GM12878 (cell line): ENCODE data around the gene UBE2Z. TPM values are rescaled to one million over a fixed set of nuclear protein-coding genes. Genes with fewer than 3 reads are reported as not detected.

Source experiments
- ATAC-seq: fragments of 200-7000 bp; cut with Tn5 transposase; 3 replicates; pipeline ENCODE4 v1.9.1; 2020; ENCODE audit warnings: mild to moderate bottlenecking, moderate library complexity
- BruUV-seq: library from RNA; stranded (reverse); fragments of 400-500 nt; replicated peaks from 2 replicates; lab custom pipeline; 2021; lab: Mats Ljungman, UMichigan
- CTCF ChIA-PET: fragments of 300-600 bp; sonication (Branson Sonifier 250); formaldehyde crosslinking; extraction: SDS; loops from one replicate; lab custom pipeline; 2021; ENCODE audit warnings: inconsistent platforms; lab: Yijun Ruan, JAX
- POLR2A ChIA-PET: fragments of 350-600 bp; formaldehyde crosslinking; extraction: SDS; loops from one replicate; lab custom pipeline; 2021; ENCODE audit warnings: inconsistent platforms; lab: Charles Lee
- RAD21 ChIA-PET: fragments of 300-600 bp; sonication (Branson Sonifier 250); formaldehyde crosslinking; loops from one replicate; lab custom pipeline; 2023; ENCODE audit warnings: antibody characterized with exemption; ENCODE audit not compliant: unreplicated experiment; lab: Charles Lee
- SMC1A ChIA-PET: fragments of 300-600 bp; sonication (Branson Sonifier 250); formaldehyde crosslinking; loops from one replicate; lab custom pipeline; 2023; ENCODE audit not compliant: unreplicated experiment, uncharacterized antibody; lab: Charles Lee
- DNase-seq: peaks from one replicate; pipeline ENCODE4 v3.0.0-alpha.2; 2011; ENCODE audit warnings: low read depth, low spot score
- FAIRE-seq: peaks from 3 replicates; lab custom pipeline; 2011; peaks lifted over from hg19 to GRCh38; lab: Jason Lieb, UNC
- H2AFZ ChIP-seq: 2 replicates; pipeline ENCODE4 v1.6.0; 2011; ENCODE audit warnings: low read depth, low read length, control low read depth; ENCODE audit not compliant: control insufficient read depth
- H3K27ac ChIP-seq: 2 replicates; pipeline ENCODE4 v1.5.1; 2011; ENCODE audit warnings: control low read depth; ENCODE audit not compliant: control insufficient read depth, insufficient read depth
- H3K27me3 ChIP-seq, 2 experiments: replicated peaks in 1 of 2; 2 replicates each; pipeline versions ENCODE4 v1.6.0 to v1.6.1; 2011; ENCODE audit warnings: low read length in 1 of 2; ENCODE audit not compliant: control insufficient read depth in 2 of 2, insufficient read depth in 2 of 2
- H3K36me3 ChIP-seq, 2 experiments: 2 replicates each; pipeline ENCODE4 v1.5.1; 2011; ENCODE audit warnings: low read length in 1 of 2; ENCODE audit not compliant: control insufficient read depth in 2 of 2, insufficient read depth in 2 of 2
- H3K4me1 ChIP-seq: 2 replicates; pipeline ENCODE4 v1.6.1; 2011; ENCODE audit warnings: mild to moderate bottlenecking, low read length, moderate library complexity, mixed read lengths; ENCODE audit not compliant: control insufficient read depth, insufficient read depth
- H3K4me2 ChIP-seq: 2 replicates; pipeline ENCODE4 v1.6.0; 2011; ENCODE audit warnings: control low read depth; ENCODE audit not compliant: control insufficient read depth, insufficient read depth
- H3K4me3 ChIP-seq: fragments of 200-600 bp; sonication (generic); 2 replicates; pipeline ENCODE4 v1.5.1; 2016
- H3K79me2 ChIP-seq: 2 replicates; pipeline ENCODE4 v1.6.0; 2011; ENCODE audit warnings: low read length; ENCODE audit not compliant: control insufficient read depth, insufficient read depth
- H3K9ac ChIP-seq: 2 replicates; pipeline ENCODE4 v1.8.0; 2011; ENCODE audit warnings: low read length, control low read depth, mixed read lengths; ENCODE audit not compliant: control insufficient read depth, insufficient read depth
- H3K9me3 ChIP-seq: replicated peaks from 3 replicates; pipeline ENCODE4 v1.5.1; 2011; ENCODE audit warnings: mild to moderate bottlenecking, low read length; ENCODE audit not compliant: control insufficient read depth, insufficient read depth
- H4K20me1 ChIP-seq: 2 replicates; pipeline ENCODE4 v1.6.0; 2011; ENCODE audit not compliant: control insufficient read depth, insufficient read depth
- BCL11A ChIP-seq: IDR thresholded peaks from 2 replicates; pipeline ENCODE4 v1.6.1; 2011; ENCODE audit warnings: low read depth, low read length
- BMI1 ChIP-seq: fragments of 450-650 bp; IDR thresholded peaks from 2 replicates; pipeline ENCODE4 v1.6.1; 2016; ENCODE audit warnings: mild to moderate bottlenecking, moderate library complexity, borderline replicate concordance
- CEBPB ChIP-seq, 2 experiments: fragments of 150-350 bp in 1 of 2; IDR thresholded peaks; 2 replicates each; pipeline ENCODE4 v1.6.1; 2012 to 2014; ENCODE audit warnings: low read depth in 2 of 2, low read length in 2 of 2, borderline replicate concordance in 1 of 2, inconsistent platforms in 1 of 2
- CREB1 ChIP-seq: IDR thresholded peaks from 2 replicates; pipeline ENCODE4 v1.6.1; 2012; ENCODE audit warnings: low read depth, mild to moderate bottlenecking, inconsistent platforms
- IKZF1 ChIP-seq: fragments of 450-650 bp; conservative IDR thresholded peaks from 2 replicates; pipeline ENCODE4 v1.6.1; 2017; ENCODE audit warnings: antibody characterized with exemption, mild to moderate bottlenecking
- KDM1A ChIP-seq: fragments of 200-600 bp; sonication (generic); IDR thresholded peaks from 2 replicates; pipeline ENCODE4 v1.6.1; 2016; ENCODE audit warnings: borderline replicate concordance
- KLF5 ChIP-seq: fragments of 450-650 bp; IDR thresholded peaks from 2 replicates; pipeline ENCODE4 v1.6.1; 2014; ENCODE audit warnings: mild to moderate bottlenecking; ENCODE audit not compliant: partially characterized antibody
- NFIC ChIP-seq: IDR thresholded peaks from 2 replicates; pipeline ENCODE4 v1.6.1; 2012; ENCODE audit warnings: low read depth, mild to moderate bottlenecking, inconsistent platforms, low read length, moderate library complexity
- NFXL1 ChIP-seq: fragments of 450-650 bp; IDR thresholded peaks from 2 replicates; pipeline ENCODE4 v1.6.1; 2017; ENCODE audit warnings: antibody characterized with exemption, mild to moderate bottlenecking, borderline replicate concordance
- NR2C1 ChIP-seq: fragments of 450-650 bp; IDR thresholded peaks from 2 replicates; pipeline ENCODE4 v1.6.1; 2017; ENCODE audit warnings: antibody characterized with exemption, mild to moderate bottlenecking, moderate library complexity
- NR2F1 ChIP-seq: fragments of 450-650 bp; conservative IDR thresholded peaks from 2 replicates; pipeline ENCODE4 v1.6.1; 2017; ENCODE audit warnings: mild to moderate bottlenecking
- RUNX3 ChIP-seq: IDR thresholded peaks from 2 replicates; pipeline ENCODE4 v1.6.1; 2012; ENCODE audit warnings: low read length, inconsistent platforms
- SMARCA5 ChIP-seq: fragments of 450-650 bp; IDR thresholded peaks from 2 replicates; pipeline ENCODE4 v1.6.1; 2017; ENCODE audit warnings: mild to moderate bottlenecking
- SREBF1 ChIP-seq: IDR thresholded peaks from 2 replicates; pipeline ENCODE4 v1.6.1; 2012; ENCODE audit warnings: mild to moderate bottlenecking, low read length
- TBL1XR1 ChIP-seq: IDR thresholded peaks from 2 replicates; pipeline ENCODE4 v1.6.1; 2012; ENCODE audit warnings: low read depth, low read length, improper control_type of control experiment
- ZNF274 ChIP-seq: IDR thresholded peaks from one replicate; pipeline ENCODE4 v1.8.0; 2011; ENCODE audit not compliant: insufficient read length, insufficient read depth
- WGBS: methylation state at CpG from one replicate; pipeline ENCODE4 v1.1.6; 2016; ENCODE audit warnings: low lambda C conversion rate; ENCODE audit not compliant: insufficient replicate concordance, insufficient coverage; ENCODE audit errors: missing lambda C conversion rate; 5-methylcytosine and 5-hydroxymethylcytosine counted together
- in situ Hi-C: fragments of 300-500 bp; cut with MboI; formaldehyde crosslinking; loops from 9 replicates; pipeline ENCODE4 v1.14.3; 2018; ENCODE audit warnings: mixed read lengths
- intact Hi-C: fragments of 100-400 bp; cut with micrococcal nuclease; formaldehyde crosslinking; loops from one replicate; pipeline ENCODE4 v1.14.2; 2022; ENCODE audit not compliant: unreplicated experiment
- polyA plus RNA-seq, 11 experiments: library from polyadenylated mRNA; depleted of rRNA in 4 of 11; unstranded in 6 of 11; stranded (reverse) in 5 of 11; fragments of >200 nt; fragmentation: Nextera tagmentation in 4 of 11; fragmentation: Illumina TruSeq in 1 of 11; extraction: Ambion mirVana in 4 of 11; extraction: Trizol in 1 of 11; gene quantifications; 1 replicate in 1 of 11; 2 replicates in 10 of 11; pipeline versions ENCODE4 v1.2.1 to v1.2.3, GENCODE V29; 2011 to 2016; ENCODE audit warnings: inconsistent platforms in 2 of 11, missing spikeins in 2 of 11, low read depth in 1 of 11
- total RNA-seq, 4 experiments: library from RNA; depleted of rRNA in 3 of 4; stranded (reverse); fragments of >200 nt in 3 of 4; fragmentation: Illumina TruSeq in 1 of 4; extraction: Trizol in 1 of 4; gene quantifications; 2 replicates each; pipeline versions ENCODE4 v1.2.1 to v1.2.3, GENCODE V29; 2013 to 2021
- TF ChIP-seq, protein P1 (sequence below): fragments of 450-650 bp; IDR thresholded peaks from 2 replicates; pipeline ENCODE4 v1.6.1; 2014; ENCODE audit warnings: mild to moderate bottlenecking
- TF ChIP-seq, protein P2 (sequence below): fragments of 450-650 bp; IDR thresholded peaks from 2 replicates; pipeline ENCODE4 v1.6.1; 2017; ENCODE audit warnings: mild to moderate bottlenecking

UBE2Z gene
- total and polyA plus RNA-seq, 10 of the 15 experiments (the other 5 are each of a cell fraction or from before 2014, with no cell fraction given) = 23.1 to 191 (median 57.4) TPM

DNA sequence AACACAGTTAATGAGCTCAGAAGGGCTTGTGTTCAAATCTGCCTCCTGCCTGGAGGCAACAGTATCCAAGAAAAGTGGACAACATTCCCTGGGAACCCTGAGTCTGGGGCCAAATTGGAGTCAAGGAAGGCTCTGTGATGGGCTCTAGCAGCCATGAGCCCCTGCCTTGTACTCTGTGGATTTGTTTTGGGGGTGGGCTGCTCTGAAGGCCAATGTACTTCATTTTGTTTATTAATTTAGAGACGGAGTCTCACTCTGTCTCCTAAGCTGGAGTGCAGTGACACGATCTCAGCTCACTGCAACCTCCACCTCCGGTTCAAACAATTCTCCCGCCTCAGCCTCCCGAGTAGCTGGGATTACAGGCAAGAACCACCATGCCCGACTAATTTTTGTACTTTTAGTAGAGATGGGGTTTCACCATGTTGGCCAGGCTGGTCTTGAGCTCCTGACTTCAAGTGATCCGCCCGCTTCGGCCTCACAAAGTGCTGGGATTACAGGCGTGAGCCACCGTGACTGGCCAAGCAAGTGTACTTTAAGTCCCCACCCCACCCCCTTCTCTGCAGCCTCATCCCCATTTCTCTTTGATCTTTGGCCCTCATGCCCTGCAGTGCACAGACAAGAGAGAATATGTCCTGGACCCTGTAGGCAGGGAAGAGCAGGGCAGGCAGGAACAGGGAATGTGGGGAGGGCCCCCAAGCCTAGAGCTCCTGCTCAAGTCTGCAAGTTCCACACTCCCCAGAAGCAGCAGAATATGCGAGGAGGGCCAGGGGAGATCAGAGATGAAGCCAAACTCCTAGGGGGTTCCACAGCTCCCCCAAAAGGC lies 62.9 kb downstream of the UBE2Z start:
- no peak for FAIRE-seq
- H3K4me2 ChIP-seq = no peak overlapping the region
- TF ChIP-seq NFXL1 = no peak
- no peak for TF ChIP-seq IKZF1
- TF ChIP-seq, protein P1, sequence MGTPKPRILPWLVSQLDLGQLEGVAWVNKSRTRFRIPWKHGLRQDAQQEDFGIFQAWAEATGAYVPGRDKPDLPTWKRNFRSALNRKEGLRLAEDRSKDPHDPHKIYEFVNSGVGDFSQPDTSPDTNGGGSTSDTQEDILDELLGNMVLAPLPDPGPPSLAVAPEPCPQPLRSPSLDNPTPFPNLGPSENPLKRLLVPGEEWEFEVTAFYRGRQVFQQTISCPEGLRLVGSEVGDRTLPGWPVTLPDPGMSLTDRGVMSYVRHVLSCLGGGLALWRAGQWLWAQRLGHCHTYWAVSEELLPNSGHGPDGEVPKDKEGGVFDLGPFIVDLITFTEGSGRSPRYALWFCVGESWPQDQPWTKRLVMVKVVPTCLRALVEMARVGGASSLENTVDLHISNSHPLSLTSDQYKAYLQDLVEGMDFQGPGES = no peak
- no peak for TF ChIP-seq SMARCA5
- no peak for TF ChIP-seq BCL11A
- TF ChIP-seq KLF5 = no peak
- TF ChIP-seq RUNX3 = no peak
- TF ChIP-seq KDM1A = no peak
- no peak for TF ChIP-seq NR2C1
- TF ChIP-seq, protein P2, sequence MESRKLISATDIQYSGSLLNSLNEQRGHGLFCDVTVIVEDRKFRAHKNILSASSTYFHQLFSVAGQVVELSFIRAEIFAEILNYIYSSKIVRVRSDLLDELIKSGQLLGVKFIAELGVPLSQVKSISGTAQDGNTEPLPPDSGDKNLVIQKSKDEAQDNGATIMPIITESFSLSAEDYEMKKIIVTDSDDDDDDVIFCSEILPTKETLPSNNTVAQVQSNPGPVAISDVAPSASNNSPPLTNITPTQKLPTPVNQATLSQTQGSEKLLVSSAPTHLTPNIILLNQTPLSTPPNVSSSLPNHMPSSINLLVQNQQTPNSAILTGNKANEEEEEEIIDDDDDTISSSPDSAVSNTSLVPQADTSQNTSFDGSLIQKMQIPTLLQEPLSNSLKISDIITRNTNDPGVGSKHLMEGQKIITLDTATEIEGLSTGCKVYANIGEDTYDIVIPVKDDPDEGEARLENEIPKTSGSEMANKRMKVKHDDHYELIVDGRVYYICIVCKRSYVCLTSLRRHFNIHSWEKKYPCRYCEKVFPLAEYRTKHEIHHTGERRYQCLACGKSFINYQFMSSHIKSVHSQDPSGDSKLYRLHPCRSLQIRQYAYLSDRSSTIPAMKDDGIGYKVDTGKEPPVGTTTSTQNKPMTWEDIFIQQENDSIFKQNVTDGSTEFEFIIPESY = no peak
- no peak for TF ChIP-seq NR2F1
- no peak for TF ChIP-seq TBL1XR1
- no peak for TF ChIP-seq ZNF274
- TF ChIP-seq NFIC = no peak
- no peak for TF ChIP-seq CEBPB (IDR thresholded peaks at IDR 0.05; ENCODE audit: borderline replicate concordance in 1 of 2, low read depth in 2 of 2, low read length in 2 of 2)
- no peak for TF ChIP-seq BMI1
- no peak for TF ChIP-seq CREB1
- no peak for TF ChIP-seq SREBF1
- no peaks in the 10 kb centered on the region for H3K79me2 ChIP-seq
- ChIA-PET SMC1A (interaction anchor here (0.6 to 1.5 kb wide), 2 partner anchors 62 to 92 kb away, joined by 3 to 4 read pairs; no protein-coding TSS in a partner anchor), CTCF (interaction anchor here (1.0 kb wide), 2 partner anchors 208 to 293 kb away, joined by 3 to 4 read pairs; no protein-coding TSS in a partner anchor), RAD21 (no interaction called here), POLR2A (no interaction called here)
- peaks cover 0 to 2% of the 10 kb centered on the region in 2 experiments; a peak in 2 of 4 replicates for H3K27me3 ChIP-seq
- in situ Hi-C loops = no loop called here
- no TSS peak for BruUV-seq
- no peak overlapping the region for H3K4me3 ChIP-seq
- H3K27ac ChIP-seq = no peak overlapping the region
- no peak for DNase-seq
- 39% methylated on average over 12 of the region's 12 CpGs for WGBS
- intact Hi-C loops = no loop called here
- H3K4me1 ChIP-seq = no peaks in the 10 kb centered on the region
- no peaks in the 10 kb centered on the region for H3K36me3 ChIP-seq
- H3K9ac ChIP-seq = no peak overlapping the region
- H2AFZ ChIP-seq = no peak overlapping the region
- H4K20me1 ChIP-seq = no peaks in the 10 kb centered on the region
- ATAC-seq = no peak
- no peaks in the 10 kb centered on the region; the same call in 2 of the 3 replicates for H3K9me3 ChIP-seq
